ENCODE data around the gene MCC.

DNA sequence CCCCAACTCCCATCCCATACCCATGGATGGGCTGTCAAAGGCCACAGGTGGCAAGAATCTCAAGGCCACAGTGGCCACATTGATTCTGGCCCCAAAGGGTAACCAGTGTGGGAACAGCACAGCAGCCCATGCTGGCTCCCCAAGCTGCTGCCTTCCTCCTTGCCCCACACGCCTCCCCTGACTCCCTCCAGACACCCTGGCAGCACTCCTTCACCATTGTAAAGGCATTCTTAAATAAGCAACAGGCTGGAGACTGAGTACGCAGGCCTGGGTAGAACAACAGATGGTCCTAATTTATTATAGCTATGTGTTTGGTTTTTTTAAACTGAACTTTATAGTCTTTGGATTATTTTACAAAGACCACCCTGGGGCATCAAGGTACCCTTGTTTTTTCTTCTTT is 212.3 kb downstream of the MCC start:
- TF ChIP-seq, protein P1, sequence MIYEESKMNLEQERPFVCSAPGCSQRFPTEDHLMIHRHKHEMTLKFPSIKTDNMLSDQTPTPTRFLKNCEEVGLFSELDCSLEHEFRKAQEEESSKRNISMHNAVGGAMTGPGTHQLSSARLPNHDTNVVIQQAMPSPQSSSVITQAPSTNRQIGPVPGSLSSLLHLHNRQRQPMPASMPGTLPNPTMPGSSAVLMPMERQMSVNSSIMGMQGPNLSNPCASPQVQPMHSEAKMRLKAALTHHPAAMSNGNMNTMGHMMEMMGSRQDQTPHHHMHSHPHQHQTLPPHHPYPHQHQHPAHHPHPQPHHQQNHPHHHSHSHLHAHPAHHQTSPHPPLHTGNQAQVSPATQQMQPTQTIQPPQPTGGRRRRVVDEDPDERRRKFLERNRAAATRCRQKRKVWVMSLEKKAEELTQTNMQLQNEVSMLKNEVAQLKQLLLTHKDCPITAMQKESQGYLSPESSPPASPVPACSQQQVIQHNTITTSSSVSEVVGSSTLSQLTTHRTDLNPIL (CRISPR knock-in tag; IDR thresholded peaks at IDR 0.05; ENCODE audit: low read depth) = no peak
- TF ChIP-seq, protein P2, sequence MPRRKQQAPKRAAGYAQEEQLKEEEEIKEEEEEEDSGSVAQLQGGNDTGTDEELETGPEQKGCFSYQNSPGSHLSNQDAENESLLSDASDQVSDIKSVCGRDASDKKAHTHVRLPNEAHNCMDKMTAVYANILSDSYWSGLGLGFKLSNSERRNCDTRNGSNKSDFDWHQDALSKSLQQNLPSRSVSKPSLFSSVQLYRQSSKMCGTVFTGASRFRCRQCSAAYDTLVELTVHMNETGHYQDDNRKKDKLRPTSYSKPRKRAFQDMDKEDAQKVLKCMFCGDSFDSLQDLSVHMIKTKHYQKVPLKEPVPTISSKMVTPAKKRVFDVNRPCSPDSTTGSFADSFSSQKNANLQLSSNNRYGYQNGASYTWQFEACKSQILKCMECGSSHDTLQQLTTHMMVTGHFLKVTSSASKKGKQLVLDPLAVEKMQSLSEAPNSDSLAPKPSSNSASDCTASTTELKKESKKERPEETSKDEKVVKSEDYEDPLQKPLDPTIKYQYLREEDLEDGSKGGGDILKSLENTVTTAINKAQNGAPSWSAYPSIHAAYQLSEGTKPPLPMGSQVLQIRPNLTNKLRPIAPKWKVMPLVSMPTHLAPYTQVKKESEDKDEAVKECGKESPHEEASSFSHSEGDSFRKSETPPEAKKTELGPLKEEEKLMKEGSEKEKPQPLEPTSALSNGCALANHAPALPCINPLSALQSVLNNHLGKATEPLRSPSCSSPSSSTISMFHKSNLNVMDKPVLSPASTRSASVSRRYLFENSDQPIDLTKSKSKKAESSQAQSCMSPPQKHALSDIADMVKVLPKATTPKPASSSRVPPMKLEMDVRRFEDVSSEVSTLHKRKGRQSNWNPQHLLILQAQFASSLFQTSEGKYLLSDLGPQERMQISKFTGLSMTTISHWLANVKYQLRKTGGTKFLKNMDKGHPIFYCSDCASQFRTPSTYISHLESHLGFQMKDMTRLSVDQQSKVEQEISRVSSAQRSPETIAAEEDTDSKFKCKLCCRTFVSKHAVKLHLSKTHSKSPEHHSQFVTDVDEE (CRISPR knock-in tag; IDR thresholded peaks at IDR 0.05) = no peak
- TF ChIP-seq, protein P3, sequence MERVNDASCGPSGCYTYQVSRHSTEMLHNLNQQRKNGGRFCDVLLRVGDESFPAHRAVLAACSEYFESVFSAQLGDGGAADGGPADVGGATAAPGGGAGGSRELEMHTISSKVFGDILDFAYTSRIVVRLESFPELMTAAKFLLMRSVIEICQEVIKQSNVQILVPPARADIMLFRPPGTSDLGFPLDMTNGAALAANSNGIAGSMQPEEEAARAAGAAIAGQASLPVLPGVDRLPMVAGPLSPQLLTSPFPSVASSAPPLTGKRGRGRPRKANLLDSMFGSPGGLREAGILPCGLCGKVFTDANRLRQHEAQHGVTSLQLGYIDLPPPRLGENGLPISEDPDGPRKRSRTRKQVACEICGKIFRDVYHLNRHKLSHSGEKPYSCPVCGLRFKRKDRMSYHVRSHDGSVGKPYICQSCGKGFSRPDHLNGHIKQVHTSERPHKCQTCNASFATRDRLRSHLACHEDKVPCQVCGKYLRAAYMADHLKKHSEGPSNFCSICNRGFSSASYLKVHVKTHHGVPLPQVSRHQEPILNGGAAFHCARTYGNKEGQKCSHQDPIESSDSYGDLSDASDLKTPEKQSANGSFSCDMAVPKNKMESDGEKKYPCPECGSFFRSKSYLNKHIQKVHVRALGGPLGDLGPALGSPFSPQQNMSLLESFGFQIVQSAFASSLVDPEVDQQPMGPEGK (CRISPR knock-in tag; IDR thresholded peaks at IDR 0.05; ENCODE audit: borderline replicate concordance) = no peak
- TF ChIP-seq ZNF565 (CRISPR knock-in tag; conservative IDR thresholded peaks at IDR 0.05; ENCODE audit: low read depth) (no peak), ESRRG (CRISPR knock-in tag; IDR thresholded peaks at IDR 0.05) (no peak)
